MM.1S (cell line): ENCODE results near the gene EDEM3.

ENCODE experiments used
- DNase-seq: peaks from one replicate; pipeline ENCODE4 v3.0.0-alpha.2; 2015
- H2AFZ ChIP-seq: fragments of 300-600 bp; sonication (generic); 2 replicates; pipeline ENCODE4 v1.6.0; 2016; ENCODE audit warnings: antibody characterized with exemption, low read length
- H3F3A ChIP-seq: fragments of 300-600 bp; sonication (generic); 2 replicates; pipeline ENCODE4 v1.6.1; 2016; ENCODE audit warnings: mild to moderate bottlenecking, antibody characterized with exemption, low read length, moderate library complexity, mixed read lengths; ENCODE audit not compliant: insufficient read depth
- H3K27ac ChIP-seq: fragments of 300-600 bp; sonication (generic); 2 replicates; pipeline ENCODE4 v1.5.1; 2016; ENCODE audit warnings: mild to moderate bottlenecking, low read length
- H3K27me3 ChIP-seq: fragments of 300-600 bp; sonication (generic); replicated peaks from 2 replicates; pipeline ENCODE4 v1.6.0; 2016; ENCODE audit warnings: low read length; ENCODE audit not compliant: insufficient read depth
- H3K36me3 ChIP-seq: fragments of 300-600 bp; sonication (generic); replicated peaks from 2 replicates; pipeline ENCODE4 v1.6.1; 2016; ENCODE audit warnings: mild to moderate bottlenecking, low read length, mixed read lengths; ENCODE audit not compliant: insufficient read depth
- H3K4me1 ChIP-seq: fragments of 300-600 bp; sonication (generic); 2 replicates; pipeline ENCODE4 v1.6.1; 2016; ENCODE audit warnings: low read length, mixed read lengths
- H3K4me2 ChIP-seq: fragments of 300-600 bp; sonication (generic); 2 replicates; pipeline ENCODE4 v1.6.0; 2016; ENCODE audit warnings: low read depth, low read length
- H3K4me3 ChIP-seq: fragments of 300-600 bp; sonication (generic); 2 replicates; pipeline ENCODE4 v1.5.1; 2016; ENCODE audit warnings: low read length, mixed read lengths
- H3K79me2 ChIP-seq: fragments of 300-600 bp; sonication (generic); 2 replicates; pipeline ENCODE4 v1.6.1; 2016; ENCODE audit warnings: mixed run types, low read length, mixed read lengths
- H3K9ac ChIP-seq: fragments of 300-600 bp; sonication (generic); 2 replicates; pipeline ENCODE4 v1.6.1; 2016; ENCODE audit warnings: low read length, mixed read lengths
- H3K9me2 ChIP-seq: fragments of 300-600 bp; sonication (generic); replicated peaks from 2 replicates; pipeline ENCODE4 v1.6.1; 2016; ENCODE audit warnings: mild to moderate bottlenecking, low read length, mixed read lengths; ENCODE audit not compliant: insufficient read depth
- H3K9me3 ChIP-seq: fragments of 300-600 bp; sonication (generic); replicated peaks from 2 replicates; pipeline ENCODE4 v1.6.1; 2016; ENCODE audit warnings: mild to moderate bottlenecking, low read length, mixed read lengths; ENCODE audit not compliant: insufficient read depth
- H4K20me1 ChIP-seq: fragments of 300-600 bp; sonication (generic); 2 replicates; pipeline ENCODE4 v1.6.1; 2016; ENCODE audit warnings: mild to moderate bottlenecking, low read length, moderate library complexity, mixed read lengths; ENCODE audit not compliant: insufficient read depth
- EZH2 ChIP-seq: fragments of 300-600 bp; sonication (generic); optimal IDR thresholded peaks from 2 replicates; pipeline ENCODE3; 2017; ENCODE audit warnings: low read depth, mild to moderate bottlenecking, antibody characterized with exemption, low read length, mixed read lengths
- EZH2phosphoT487 ChIP-seq: fragments of 300-600 bp; sonication (generic); IDR thresholded peaks from 2 replicates; pipeline ENCODE4 v1.6.1; 2018; ENCODE audit warnings: antibody characterized with exemption, low read length
- TF ChIP-seq, protein P1 (sequence below): fragments of 300-600 bp; sonication (generic); IDR thresholded peaks from 2 replicates; pipeline ENCODE4 v1.5.1; 2016; ENCODE audit warnings: antibody characterized with exemption, low read length, mixed read lengths

EDEM3 gene

DNA sequence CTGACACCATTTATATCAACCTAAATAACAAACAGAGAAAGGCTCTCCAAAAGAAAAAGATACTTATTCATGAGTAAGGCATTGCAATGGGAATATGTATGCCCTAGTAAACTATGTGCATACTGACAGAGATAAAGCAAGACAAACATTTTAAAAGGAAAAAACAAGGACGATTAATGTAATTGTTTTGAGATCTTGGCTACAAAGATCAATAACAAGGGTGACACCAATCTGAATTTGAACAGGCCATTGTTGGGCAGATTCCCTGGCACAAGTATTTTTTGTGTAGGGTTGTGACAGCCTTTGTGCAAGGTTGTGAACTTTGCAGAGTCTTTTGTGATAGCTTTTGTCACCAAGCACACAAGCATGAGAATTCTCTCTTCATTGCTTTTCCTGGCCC is 85.3 kb downstream of the EDEM3 start:
- Histone ChIP-seq H3K36me3 (no peaks in the 10 kb centered on the region), H2AFZ (no peak overlapping the region), H3K27me3 (no peaks in the 10 kb centered on the region), H3K27ac (no peak overlapping the region), H3K9me2 (no peaks in the 10 kb centered on the region), H3K4me1 (peaks cover 10% of the 10 kb centered on the region), H3K9me3 (no peaks in the 10 kb centered on the region), H3K9ac (no peak overlapping the region), H4K20me1 (no peaks in the 10 kb centered on the region), H3K79me2 (no peaks in the 10 kb centered on the region), H3K4me2 (no peak overlapping the region), H3K4me3 (no peak overlapping the region), H3F3A (no peaks in the 10 kb centered on the region)
- TF ChIP-seq, protein P1, sequence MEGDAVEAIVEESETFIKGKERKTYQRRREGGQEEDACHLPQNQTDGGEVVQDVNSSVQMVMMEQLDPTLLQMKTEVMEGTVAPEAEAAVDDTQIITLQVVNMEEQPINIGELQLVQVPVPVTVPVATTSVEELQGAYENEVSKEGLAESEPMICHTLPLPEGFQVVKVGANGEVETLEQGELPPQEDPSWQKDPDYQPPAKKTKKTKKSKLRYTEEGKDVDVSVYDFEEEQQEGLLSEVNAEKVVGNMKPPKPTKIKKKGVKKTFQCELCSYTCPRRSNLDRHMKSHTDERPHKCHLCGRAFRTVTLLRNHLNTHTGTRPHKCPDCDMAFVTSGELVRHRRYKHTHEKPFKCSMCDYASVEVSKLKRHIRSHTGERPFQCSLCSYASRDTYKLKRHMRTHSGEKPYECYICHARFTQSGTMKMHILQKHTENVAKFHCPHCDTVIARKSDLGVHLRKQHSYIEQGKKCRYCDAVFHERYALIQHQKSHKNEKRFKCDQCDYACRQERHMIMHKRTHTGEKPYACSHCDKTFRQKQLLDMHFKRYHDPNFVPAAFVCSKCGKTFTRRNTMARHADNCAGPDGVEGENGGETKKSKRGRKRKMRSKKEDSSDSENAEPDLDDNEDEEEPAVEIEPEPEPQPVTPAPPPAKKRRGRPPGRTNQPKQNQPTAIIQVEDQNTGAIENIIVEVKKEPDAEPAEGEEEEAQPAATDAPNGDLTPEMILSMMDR = no peak
- TF ChIP-seq EZH2 (no peak), EZH2phosphoT487 (no peak)
- DNase-seq = no peak

DNA sequence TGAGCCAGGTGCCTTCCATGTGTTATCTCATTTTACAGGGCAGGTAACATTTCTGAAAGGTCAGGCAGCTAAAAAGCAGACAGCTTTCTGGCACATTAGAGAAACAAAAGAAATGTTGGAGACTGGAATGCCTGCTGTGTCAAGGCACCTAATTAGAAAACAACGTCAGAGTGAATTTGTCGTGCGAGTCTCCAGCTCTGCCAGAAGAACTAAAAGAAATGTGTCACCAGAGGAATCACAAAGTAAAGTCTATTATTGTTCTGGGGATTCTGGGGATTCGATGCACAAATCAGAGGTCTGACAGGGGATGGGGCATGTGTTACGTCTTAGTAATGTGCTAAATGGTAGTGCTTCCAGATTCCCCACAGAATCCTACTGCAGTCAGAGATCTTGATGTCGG is 89.3 kb downstream of the EDEM3 start:
- Histone ChIP-seq H3K4me1 (peaks cover 21% of the 10 kb centered on the region), H2AFZ (no peak overlapping the region), H3K9me2 (no peaks in the 10 kb centered on the region), H3K79me2 (no peaks in the 10 kb centered on the region), H3K9ac (no peak overlapping the region), H3K9me3 (no peaks in the 10 kb centered on the region), H3K27me3 (no peaks in the 10 kb centered on the region), H3K27ac (no peak overlapping the region), H3K4me2 (no peak overlapping the region), H3K4me3 (no peak overlapping the region), H3F3A (no peaks in the 10 kb centered on the region), H4K20me1 (no peaks in the 10 kb centered on the region), H3K36me3 (no peaks in the 10 kb centered on the region)
- TF ChIP-seq EZH2 (no peak), EZH2phosphoT487 (no peak)
- TF ChIP-seq, protein P1 = no peak
- DNase-seq = no peak

GRCh38 chr1:184664661-184665060 is 90.0 kb downstream of the EDEM3 start:
- Histone ChIP-seq H3K9ac (no peak overlapping the region), H3K27me3 (no peaks in the 10 kb centered on the region), H3K4me3 (no peak overlapping the region), H3K9me2 (no peaks in the 10 kb centered on the region), H2AFZ (peak overlapping the region; percentile 81; the same call in 1 of the 2 replicates), H3K79me2 (no peaks in the 10 kb centered on the region), H3F3A (no peaks in the 10 kb centered on the region), H3K9me3 (no peaks in the 10 kb centered on the region), H3K36me3 (no peaks in the 10 kb centered on the region), H4K20me1 (no peaks in the 10 kb centered on the region), H3K27ac (no peak overlapping the region), H3K4me2 (no peak overlapping the region; the same call in 1 of the 2 replicates), H3K4me1 (peaks cover 28% of the 10 kb centered on the region)
- TF ChIP-seq EZH2phosphoT487 (no peak), EZH2 (no peak)
- TF ChIP-seq, protein P1 = no peak
- DNase-seq = no peak
